Ectodermal cell (in vitro differentiated cells): ENCODE results near the gene TEP1.
"Not testable (repeated sequence)": the region's sequence is repeated elsewhere in the genome, so short reads cannot be mapped to it uniquely, and the experiment has no call there.

Experiments used
- H3K27ac ChIP-seq: 2 replicates; pipeline ENCODE4 v1.7.0; 2013; ENCODE audit warnings: mild to moderate bottlenecking, low read depth, low read length; ENCODE audit not compliant: insufficient read depth, poor library complexity, severe bottlenecking
- H3K27me3 ChIP-seq: 2 replicates; pipeline ENCODE4 v1.7.0; 2013; ENCODE audit warnings: mild to moderate bottlenecking, low read length; ENCODE audit not compliant: insufficient read depth, control insufficient read depth, poor library complexity, severe bottlenecking
- H3K36me3 ChIP-seq: one replicate; pipeline ENCODE4 v1.7.0; 2013; ENCODE audit warnings: low read length; ENCODE audit not compliant: control insufficient read depth, insufficient read depth
- H3K4me1 ChIP-seq: one replicate; pipeline ENCODE4 v1.7.0; 2013; ENCODE audit warnings: low read length; ENCODE audit not compliant: control insufficient read depth, insufficient read depth
- H3K4me3 ChIP-seq: 2 replicates; pipeline ENCODE4 v1.7.0; 2013; ENCODE audit warnings: low read depth, low read length, control low read depth; ENCODE audit not compliant: insufficient read depth
- H3K9me3 ChIP-seq: 2 replicates; pipeline ENCODE4 v1.7.0; 2013; ENCODE audit warnings: mild to moderate bottlenecking, low read length, moderate library complexity; ENCODE audit not compliant: control insufficient read depth
- WGBS, 2 experiments: methylation state at CpG; one replicate each; pipeline ENCODE4 v1.1.7; 2013; ENCODE audit warnings: missing lambda C conversion rate in 2 of 2; 5-methylcytosine and 5-hydroxymethylcytosine counted together

The TEP1 gene

GRCh38 chr14:20379743-20380142 is 33.6 kb downstream of the TEP1 start:
- 87 to 94% methylated on average over 1 of the region's 1 CpG for WGBS, 2 experiments

GRCh38 chr14:20377171-20377570 is 36.1 kb downstream of the TEP1 start:
- no peak overlapping the region for H3K4me3 ChIP-seq
- no peaks in the 10 kb centered on the region for H3K9me3 ChIP-seq
- no peaks in the 10 kb centered on the region for H3K27me3 ChIP-seq
- H3K36me3 ChIP-seq, result peaks cover 39% of the 10 kb centered on the region
- 97 to 100% methylated on average over 2 of the region's 2 CpGs for WGBS, 2 experiments
- no peaks in the 10 kb centered on the region for H3K4me1 ChIP-seq
- no peak overlapping the region for H3K27ac ChIP-seq

More at GRCh38 chr14:20379743-20380142, 33.6 kb downstream of the TEP1 start:
- Histone ChIP-seq H3K27ac (no peak overlapping the region), H3K9me3 (no peaks in the 10 kb centered on the region), H3K4me3 (no peak overlapping the region), H3K36me3 (peaks cover 32% of the 10 kb centered on the region), H3K4me1 (no peaks in the 10 kb centered on the region), H3K27me3 (no peaks in the 10 kb centered on the region)

- WGBS, 2 experiments, result 95 to 96% methylated on average over 12 of the region's 12 CpGs
- H3K27ac ChIP-seq, result no peak overlapping the region
- no peaks in the 10 kb centered on the region for H3K27me3 ChIP-seq
- H3K4me3 ChIP-seq, result no peak overlapping the region
- no peaks in the 10 kb centered on the region for H3K9me3 ChIP-seq
- no peaks in the 10 kb centered on the region for H3K4me1 ChIP-seq
- peaks cover 40% of the 10 kb centered on the region for H3K36me3 ChIP-seq
These were observed 37.2 kb downstream of the TEP1 start for GRCh38 chr14:20376071-20376588.

GRCh38 chr14:20375471-20375870 is 37.8 kb downstream of the TEP1 start:
- Histone ChIP-seq H3K36me3 (peaks cover 40% of the 10 kb centered on the region), H3K9me3 (no peaks in the 10 kb centered on the region), H3K4me1 (no peaks in the 10 kb centered on the region), H3K27ac (no peak overlapping the region), H3K27me3 (no peaks in the 10 kb centered on the region), H3K4me3 (no peak overlapping the region)
- 81 to 92% methylated on average over 3 of the region's 3 CpGs for WGBS, 2 experiments

GRCh38 chr14:20372796-20373195 is 40.5 kb downstream of the TEP1 start:
- H3K27ac ChIP-seq, result no peak overlapping the region
- H3K4me1 ChIP-seq, result no peaks in the 10 kb centered on the region
- 89 to 96% methylated on average over 5 of the region's 5 CpGs for WGBS, 2 experiments
- no peaks in the 10 kb centered on the region for H3K27me3 ChIP-seq
- no peaks in the 10 kb centered on the region for H3K9me3 ChIP-seq
- peaks cover 35% of the 10 kb centered on the region for H3K36me3 ChIP-seq
- no peak overlapping the region for H3K4me3 ChIP-seq

- H3K27me3 ChIP-seq, result no peaks in the 10 kb centered on the region
- no peak overlapping the region for H3K27ac ChIP-seq
- no peaks in the 10 kb centered on the region for H3K9me3 ChIP-seq
- H3K4me3 ChIP-seq, result no peak overlapping the region
- H3K36me3 ChIP-seq, result peaks cover 13% of the 10 kb centered on the region
- H3K4me1 ChIP-seq, result no peaks in the 10 kb centered on the region
These were observed 47.4 kb downstream of the TEP1 start for GRCh38 chr14:20365928-20366327.

GRCh38 chr14:20358474-20358873 is 54.8 kb downstream of the TEP1 start:
- H3K9me3 ChIP-seq, H3K27ac ChIP-seq, H3K4me3 ChIP-seq, H3K4me1 ChIP-seq, H3K27me3 ChIP-seq: not testable (repeated sequence)
- WGBS, 2 experiments, result 92 to 95% methylated on average over 3 of the region's 3 CpGs
- H3K36me3 ChIP-seq, result peaks cover 42% of the 10 kb centered on the region

GRCh38 chr14:20356422-20356821 is 56.9 kb downstream of the TEP1 start:
- peaks cover 59% of the 10 kb centered on the region for H3K36me3 ChIP-seq
- no peaks in the 10 kb centered on the region for H3K4me1 ChIP-seq
- 90 to 94% methylated on average over 3 of the region's 3 CpGs for whole genome bisulfite sequencing, 2 experiments
- H3K4me3 ChIP-seq, result no peak overlapping the region
- H3K27ac ChIP-seq, result no peak overlapping the region
- H3K9me3 ChIP-seq, result no peaks in the 10 kb centered on the region
- H3K27me3 ChIP-seq, result no peaks in the 10 kb centered on the region

- Histone ChIP-seq H3K27me3 (no peaks in the 10 kb centered on the region), H3K4me3 (no peak overlapping the region), H3K4me1 (no peaks in the 10 kb centered on the region), H3K9me3 (no peaks in the 10 kb centered on the region), H3K36me3 (peaks cover 66% of the 10 kb centered on the region), H3K27ac (no peak overlapping the region)
These were observed 62.4 kb downstream of the TEP1 start for GRCh38 chr14:20350860-20351259.

GRCh38 chr14:20350282-20350681 is 63.0 kb downstream of the TEP1 start:
- Histone ChIP-seq H3K27ac (no peak overlapping the region), H3K9me3 (no peaks in the 10 kb centered on the region), H3K4me3 (no peak overlapping the region), H3K36me3 (peaks cover 67% of the 10 kb centered on the region), H3K4me1 (no peaks in the 10 kb centered on the region), H3K27me3 (no peaks in the 10 kb centered on the region)
- WGBS, 2 experiments, result 88 to 99% methylated on average over 2 of the region's 2 CpGs

- Histone ChIP-seq H3K27me3 (no peaks in the 10 kb centered on the region), H3K27ac (no peak overlapping the region), H3K9me3 (no peaks in the 10 kb centered on the region), H3K4me3 (no peak overlapping the region), H3K4me1 (no peaks in the 10 kb centered on the region), H3K36me3 (peaks cover 47% of the 10 kb centered on the region)
- 91 to 98% methylated on average over 3 of the region's 3 CpGs for WGBS, 2 experiments
These were observed 65.6 kb downstream of the TEP1 start for GRCh38 chr14:20347747-20348146.
